ENCODE results near the gene FOXE3. TPM values are rescaled to one million over a fixed set of nuclear protein-coding genes. Genes with fewer than 3 reads are reported as not detected.

The FOXE3 gene
- total and polyA plus RNA-seq, 2 donors (not counting 3 experiments of a cell fraction or from before 2014, with no cell fraction given), result not detected

DNA sequence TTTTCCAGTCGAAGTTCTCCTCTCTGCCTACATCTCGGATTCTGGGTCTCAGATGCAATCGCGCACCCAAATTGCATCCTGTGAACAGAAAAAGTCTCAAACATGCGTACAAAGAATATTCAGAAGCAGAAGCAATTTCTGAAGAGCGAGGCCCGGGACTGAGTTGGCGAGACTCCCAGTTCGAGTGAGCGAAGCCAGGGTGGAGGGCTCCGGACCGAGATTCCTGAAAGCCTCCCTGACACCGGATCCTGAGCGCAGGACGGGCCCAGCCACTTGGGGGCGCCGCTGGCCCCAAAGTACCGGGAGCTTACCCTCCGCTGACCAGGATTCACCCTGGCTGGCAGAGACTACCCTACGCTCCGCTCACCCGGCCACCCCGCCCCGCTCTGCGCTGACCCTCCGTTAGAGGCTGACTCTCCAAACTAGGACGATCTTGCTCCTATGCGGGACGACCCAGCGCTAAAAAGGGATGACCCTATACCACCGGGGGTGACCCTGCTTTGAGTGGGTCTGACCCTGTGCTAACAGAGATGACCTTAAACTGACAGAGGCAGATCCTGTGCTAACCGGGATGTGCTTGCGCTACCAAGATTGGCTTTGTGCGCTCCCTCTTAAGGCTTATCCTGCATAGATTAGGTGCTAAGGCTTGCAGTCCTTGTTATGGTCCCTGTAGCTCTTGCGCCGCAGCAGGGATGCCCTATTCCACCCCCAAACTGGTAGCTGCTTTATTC, 33.9 kb downstream of the FOXE3 start:
- BruUV-seq (replicated peaks), result no TSS peak
- no peak for DNase-seq (ENCODE audit: low read depth, low spot score)
- Histone ChIP-seq H2AFZ (ENCODE audit: low read depth, low read length) (no peak overlapping the region), H3K27ac (ENCODE audit: insufficient read depth, low read depth, low read length) (no peak overlapping the region), H3K79me2 (ENCODE audit: control insufficient read depth, insufficient read depth, low read length) (no peaks in the 10 kb centered on the region), H3K36me3 (ENCODE audit: control insufficient read depth in 2 of 2, extremely low read depth in 1 of 2, insufficient read depth in 2 of 2, low read length in 2 of 2) (no peaks in the 10 kb centered on the region), H3K9me1 (replicated peaks; ENCODE audit: control insufficient read depth, extremely low read depth, insufficient read depth, low read length) (no peaks in the 10 kb centered on the region), H3K4me2 (ENCODE audit: insufficient read depth, low read length) (no peak overlapping the region), H3K9me3 (replicated peaks; ENCODE audit: control insufficient read depth, insufficient read depth, low read length) (no peaks in the 10 kb centered on the region), H3K27me3 (ENCODE audit: control insufficient read depth in 2 of 2, insufficient read depth in 2 of 2, low read length in 2 of 2) (peaks cover 62 to 66% of the 10 kb centered on the region in 2 experiments), H3K4me1 (ENCODE audit: control insufficient read depth, extremely low read depth, insufficient read depth, low read length) (no peaks in the 10 kb centered on the region), H4K20me1 (replicated peaks; ENCODE audit: control insufficient read depth, extremely low read depth, insufficient read depth, low read length) (no peaks in the 10 kb centered on the region), H3K9ac (replicated peaks; ENCODE audit: extremely low read depth, insufficient read depth, low read length) (no peak overlapping the region), H3K4me3 (replicated peaks in 1 of 3; ENCODE audit: insufficient read depth in 1 of 3, low read depth in 1 of 3, low read length in 3 of 3) (no peak overlapping the region)
- CTCF ChIA-PET, result interaction anchor here (0.7 to 3.9 kb wide), 12 partner anchors 9 to 277 kb away, joined by 3 to 63 read pairs (median 5); partner anchors contain the start of gene FOXD2
- FAIRE-seq, result no peak
- dilution Hi-C loops (cut with MboI; ENCODE audit: extremely low pct_ligation_motif_present, low sequenced_read_pairs) (loop anchor here (25.0 kb wide), 1 partner anchor 237 kb away; no protein-coding TSS in a partner anchor), intact Hi-C loops (cut with micrococcal nuclease) (loop anchor here (1.0 kb wide), 1 partner anchor 260 kb away; no protein-coding TSS in a partner anchor)
- POLR2A ChIA-PET, result no interaction called here
- TF ChIP-seq EZH2 (IDR thresholded peaks at IDR 0.05; ENCODE audit: borderline replicate concordance, low read depth, low read length, severe bottlenecking), result peak; percentile 50
- TF ChIP-seq, protein P1, sequence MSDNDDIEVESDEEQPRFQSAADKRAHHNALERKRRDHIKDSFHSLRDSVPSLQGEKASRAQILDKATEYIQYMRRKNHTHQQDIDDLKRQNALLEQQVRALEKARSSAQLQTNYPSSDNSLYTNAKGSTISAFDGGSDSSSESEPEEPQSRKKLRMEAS (IDR thresholded peaks at IDR 0.05; ENCODE audit: insufficient read depth, insufficient read length), result no peak
- TF ChIP-seq JUN (IDR thresholded peaks at IDR 0.05; ENCODE audit: borderline replicate concordance, insufficient read depth, insufficient read length, low read depth), result no peak
- TF ChIP-seq, protein P2, sequence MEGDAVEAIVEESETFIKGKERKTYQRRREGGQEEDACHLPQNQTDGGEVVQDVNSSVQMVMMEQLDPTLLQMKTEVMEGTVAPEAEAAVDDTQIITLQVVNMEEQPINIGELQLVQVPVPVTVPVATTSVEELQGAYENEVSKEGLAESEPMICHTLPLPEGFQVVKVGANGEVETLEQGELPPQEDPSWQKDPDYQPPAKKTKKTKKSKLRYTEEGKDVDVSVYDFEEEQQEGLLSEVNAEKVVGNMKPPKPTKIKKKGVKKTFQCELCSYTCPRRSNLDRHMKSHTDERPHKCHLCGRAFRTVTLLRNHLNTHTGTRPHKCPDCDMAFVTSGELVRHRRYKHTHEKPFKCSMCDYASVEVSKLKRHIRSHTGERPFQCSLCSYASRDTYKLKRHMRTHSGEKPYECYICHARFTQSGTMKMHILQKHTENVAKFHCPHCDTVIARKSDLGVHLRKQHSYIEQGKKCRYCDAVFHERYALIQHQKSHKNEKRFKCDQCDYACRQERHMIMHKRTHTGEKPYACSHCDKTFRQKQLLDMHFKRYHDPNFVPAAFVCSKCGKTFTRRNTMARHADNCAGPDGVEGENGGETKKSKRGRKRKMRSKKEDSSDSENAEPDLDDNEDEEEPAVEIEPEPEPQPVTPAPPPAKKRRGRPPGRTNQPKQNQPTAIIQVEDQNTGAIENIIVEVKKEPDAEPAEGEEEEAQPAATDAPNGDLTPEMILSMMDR (IDR thresholded peaks at IDR 0.05; ENCODE audit: extremely low read depth in 1 of 2, insufficient read depth in 1 of 2, low read depth in 1 of 2, low read length in 2 of 2), result peak; percentile 41 to 69
- no peak for TF ChIP-seq POLR2AphosphoS5 (IDR thresholded peaks at IDR 0.05; ENCODE audit: insufficient read depth, low read depth, low read length)
- TF ChIP-seq GATA2 (IDR thresholded peaks at IDR 0.05; ENCODE audit: insufficient read depth, insufficient read length, low read depth, low read length), result no peak

Data from endothelial cell of umbilical vein (primary cell).